ENCODE data around the gene DOCK7. TPM values are rescaled to one million over a fixed set of nuclear protein-coding genes. Genes with fewer than 3 reads are reported as not detected.

Gene DOCK7
- total and polyA plus RNA-seq, 4 donors = 5.6 to 35.1 (median 21.7) TPM

- Histone ChIP-seq H3K27me3 (ENCODE audit: control insufficient read depth in 4 of 4, insufficient read depth in 4 of 4, low read length in 3 of 4) (no peaks in the 10 kb centered on the region), H3K9ac (ENCODE audit: low read depth in 1 of 2, low read length in 2 of 2) (no peak overlapping the region), H3K9me3 (ENCODE audit: control insufficient read depth in 4 of 4, low read length in 3 of 4) (no peaks in the 10 kb centered on the region), H3K36me3 (ENCODE audit: control insufficient read depth in 4 of 4, insufficient read depth in 3 of 4, low read depth in 1 of 4, low read length in 3 of 4) (no peaks in the 10 kb centered on the region), H3K4me3 (ENCODE audit: low read depth in 1 of 3, low read length in 3 of 3) (no peak overlapping the region), H3K4me1 (ENCODE audit: control insufficient read depth in 4 of 4, insufficient read depth in 4 of 4, low read length in 3 of 4) (peaks cover 0 to 3% (median 1%) of the 10 kb centered on the region in 4 donors), H3K27ac (ENCODE audit: low read depth in 1 of 2, low read length in 2 of 2) (no peak overlapping the region)
- TF ChIP-seq TAF1 (conservative IDR thresholded peaks at IDR 0.05) (no peak), MAX (IDR thresholded peaks at IDR 0.05) (no peak), HNF4A (conservative IDR thresholded peaks at IDR 0.05) (no peak), CTCF (IDR thresholded peaks at IDR 0.05; ENCODE audit: low read depth, low read length, missing input control) (no peak), NR2F2 (IDR thresholded peaks at IDR 0.05) (no peak), YY1 (IDR thresholded peaks at IDR 0.05) (no peak), GABPA (IDR thresholded peaks at IDR 0.05 in 1 of 2, conservative IDR thresholded peaks at IDR 0.05 in 1 of 2) (no peak), FOXA2 (IDR thresholded peaks at IDR 0.05) (no peak), HNF4G (IDR thresholded peaks at IDR 0.05) (no peak), JUND (IDR thresholded peaks at IDR 0.05) (no peak), RAD21 (IDR thresholded peaks at IDR 0.05) (no peak), EGR1 (IDR thresholded peaks at IDR 0.05; ENCODE audit: low read depth in 2 of 2) (no peak), ATF3 (IDR thresholded peaks at IDR 0.05) (no peak)
- 15% methylated on average over 1 of the region's 1 CpG for WGBS
- DNase-seq (ENCODE audit: low spot score) = no peak
Observed at GRCh38 chr1:62725255-62725654, 37.1 kb upstream of the DOCK7 start.

GRCh38 chr1:62724430-62724829 lies 36.2 kb upstream of the DOCK7 start:
- Histone ChIP-seq H3K27me3 (ENCODE audit: control insufficient read depth in 4 of 4, insufficient read depth in 4 of 4, low read length in 3 of 4) (no peaks in the 10 kb centered on the region), H3K9ac (ENCODE audit: low read depth in 1 of 2, low read length in 2 of 2) (no peak overlapping the region), H3K27ac (ENCODE audit: low read depth in 1 of 2, low read length in 2 of 2) (no peak overlapping the region), H3K4me3 (ENCODE audit: low read depth in 1 of 3, low read length in 3 of 3) (no peak overlapping the region), H3K36me3 (ENCODE audit: control insufficient read depth in 4 of 4, insufficient read depth in 3 of 4, low read depth in 1 of 4, low read length in 3 of 4) (no peaks in the 10 kb centered on the region), H3K9me3 (ENCODE audit: control insufficient read depth in 4 of 4, low read length in 3 of 4) (no peaks in the 10 kb centered on the region), H3K4me1 (ENCODE audit: control insufficient read depth in 4 of 4, insufficient read depth in 4 of 4, low read length in 3 of 4) (peaks cover 0 to 3% (median 1%) of the 10 kb centered on the region in 4 donors)
- TF ChIP-seq HNF4A (conservative IDR thresholded peaks at IDR 0.05) (no peak), FOXA1 (IDR thresholded peaks at IDR 0.05) (no peak), CTCF (IDR thresholded peaks at IDR 0.05; ENCODE audit: low read depth, low read length, missing input control) (no peak), RXRA (IDR thresholded peaks at IDR 0.05) (no peak), MAX (IDR thresholded peaks at IDR 0.05) (no peak), FOXA2 (IDR thresholded peaks at IDR 0.05) (no peak), HNF4G (IDR thresholded peaks at IDR 0.05) (no peak), JUND (IDR thresholded peaks at IDR 0.05) (no peak), YY1 (IDR thresholded peaks at IDR 0.05) (no peak), REST (IDR thresholded peaks at IDR 0.05) (no peak), ATF3 (IDR thresholded peaks at IDR 0.05) (no peak), GABPA (IDR thresholded peaks at IDR 0.05 in 1 of 2, conservative IDR thresholded peaks at IDR 0.05 in 1 of 2) (no peak), RAD21 (IDR thresholded peaks at IDR 0.05) (no peak), NR2F2 (IDR thresholded peaks at IDR 0.05) (no peak)
- DNase-seq (ENCODE audit: low spot score) = no peak
- 94% methylated on average over 3 of the region's 3 CpGs for WGBS

Measured in liver (tissue), 9 donors.